CD4-positive, alpha-beta T cell (primary cell): ENCODE results near the gene NR5A2. TPM values are rescaled to one million over a fixed set of nuclear protein-coding genes. Genes with fewer than 3 reads are reported as not detected.

Experiments
- ATAC-seq: fragments of 200-7000 bp; cut with Tn5 transposase; one replicate; pipeline ENCODE4 v1.10.0; 2022; ENCODE audit warnings: mild to moderate bottlenecking; ENCODE audit not compliant: poor library complexity
- CTCF ChIA-PET: fragments of 350-600 bp; sonication (Branson Sonifier 250); formaldehyde crosslinking; loops from one replicate; lab custom pipeline; 2021; ENCODE audit warnings: antibody characterized with exemption, inconsistent platforms; lab: Charles Lee
- POLR2A ChIA-PET: fragments of 350-600 bp; sonication (Branson Sonifier 250); formaldehyde crosslinking; loops from one replicate; lab custom pipeline; 2021; ENCODE audit warnings: antibody characterized with exemption, inconsistent platforms; lab: Charles Lee
- DNase-seq, 14 experiments: peaks; one replicate each; pipeline ENCODE4 v3.0.0-alpha.2; 2013 to 2020; ENCODE audit warnings: mixed read lengths in 2 of 14
- H3K27ac ChIP-seq, 2 donors: one replicate each; pipeline versions ENCODE4 v1.5.1 to v1.7.0; 2013; ENCODE audit warnings: low read length in 2 of 2, low read depth in 1 of 2, mild to moderate bottlenecking in 1 of 2
- H3K27me3 ChIP-seq, 2 experiments: 1 replicate in 1 of 2; 2 replicates in 1 of 2; pipeline versions ENCODE4 v1.6.1 to v1.7.0; 2013; ENCODE audit warnings: low read length in 2 of 2, control low read depth in 1 of 2, mild to moderate bottlenecking in 1 of 2, moderate library complexity in 1 of 2; ENCODE audit not compliant: insufficient read depth in 2 of 2, control insufficient read depth in 1 of 2
- H3K36me3 ChIP-seq: one replicate; pipeline ENCODE4 v1.6.1; 2013; ENCODE audit warnings: low read length, control low read depth; ENCODE audit not compliant: insufficient read depth
- H3K4me1 ChIP-seq: one replicate; pipeline ENCODE4 v1.6.1; 2013; ENCODE audit warnings: low read length, control low read depth; ENCODE audit not compliant: insufficient read depth
- H3K4me3 ChIP-seq: one replicate; pipeline ENCODE4 v1.5.1; 2013; ENCODE audit warnings: mild to moderate bottlenecking, low read length, moderate library complexity
- H3K9me3 ChIP-seq, 2 experiments: 1 replicate in 1 of 2; 2 replicates in 1 of 2; pipeline versions ENCODE4 v1.6.1 to v1.7.0; 2013; ENCODE audit warnings: low read length in 2 of 2, mild to moderate bottlenecking in 2 of 2, control low read depth in 1 of 2, moderate library complexity in 1 of 2; ENCODE audit not compliant: control insufficient read depth in 1 of 2, insufficient read depth in 1 of 2
- H3K27ac Mint-ChIP-seq: one replicate; pipeline ENCODE4 v1.8.0; 2020; ENCODE audit warnings: mixed read lengths
- H3K27me3 Mint-ChIP-seq: one replicate; pipeline ENCODE4 v1.8.0; 2021; ENCODE audit warnings: mixed read lengths
- H3K36me3 Mint-ChIP-seq: one replicate; pipeline ENCODE4 v1.8.0; 2021; ENCODE audit warnings: low read depth, mixed read lengths
- H3K4me1 Mint-ChIP-seq: one replicate; pipeline ENCODE4 v1.8.0; 2021; ENCODE audit warnings: low read depth, mixed read lengths
- H3K4me3 Mint-ChIP-seq: one replicate; pipeline ENCODE4 v1.8.0; 2020; ENCODE audit warnings: mild to moderate bottlenecking, mixed read lengths
- H3K9me3 Mint-ChIP-seq: one replicate; pipeline ENCODE4 v1.8.0; 2020; ENCODE audit warnings: mixed read lengths
- intact Hi-C, 2 experiments: fragments of 100-400 bp; cut with DNase I in 1 of 2; cut with micrococcal nuclease in 1 of 2; formaldehyde crosslinking; loops; one replicate each; pipeline versions ENCODE4 v1.15.1 to v1.9.0; 2023 to 2025; cut with DNase I, micrococcal nuclease
- total RNA-seq, 174 experiments: library from RNA in 2 of 174; stranded (reverse) in 2 of 174; gene quantifications; one replicate each; pipeline ENCODE4 v1.2.3 and lab custom pipeline; 2021 to 2026
- TF ChIP-seq, protein P1 (sequence below): fragments of 200-600 bp; IDR thresholded peaks from one replicate; pipeline ENCODE4 v1.8.0; 2022; ENCODE audit warnings: antibody characterized with exemption, mild to moderate bottlenecking

NR5A2 gene
- total RNA-seq, 2 experiments from 2014 or later = not detected

DNA sequence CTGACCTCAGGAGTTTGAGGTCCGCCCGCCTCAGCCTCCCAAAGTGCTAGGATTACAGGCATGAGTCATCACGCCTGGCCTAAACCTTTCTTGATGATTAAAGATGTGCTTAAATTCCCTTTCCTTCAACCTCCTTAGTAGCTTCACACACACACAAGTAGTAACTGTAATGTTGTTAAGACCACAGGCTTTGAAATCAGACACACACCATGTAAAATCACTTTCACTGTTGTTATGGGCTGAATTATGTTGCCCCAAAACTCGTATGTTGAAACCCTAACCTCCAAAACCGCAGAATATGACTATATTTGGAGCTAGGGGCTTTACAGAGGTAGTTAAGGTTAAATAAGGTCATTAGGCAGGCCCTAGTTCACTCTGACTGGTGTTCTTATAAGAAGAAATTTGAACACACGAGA lies 180.2 kb downstream of the NR5A2 start:
- peak; percentile 63 for ATAC-seq
- Histone ChIP-seq H3K4me1 (no peaks in the 10 kb centered on the region), H3K4me3 (no peak overlapping the region), H3K27ac (no peak overlapping the region), H3K27me3 (no peaks in the 10 kb centered on the region), H3K36me3 (no peaks in the 10 kb centered on the region), H3K9me3 (peaks cover 0 to 3% of the 10 kb centered on the region in 2 experiments)
- POLR2A ChIA-PET = no interaction called here
- CTCF ChIA-PET = no interaction called here
- H3K27me3 Mint-ChIP-seq = no peaks in the 10 kb centered on the region
- intact Hi-C loops = no loop called here
- H3K27ac Mint-ChIP-seq = no peak overlapping the region
- TF ChIP-seq, protein P1, sequence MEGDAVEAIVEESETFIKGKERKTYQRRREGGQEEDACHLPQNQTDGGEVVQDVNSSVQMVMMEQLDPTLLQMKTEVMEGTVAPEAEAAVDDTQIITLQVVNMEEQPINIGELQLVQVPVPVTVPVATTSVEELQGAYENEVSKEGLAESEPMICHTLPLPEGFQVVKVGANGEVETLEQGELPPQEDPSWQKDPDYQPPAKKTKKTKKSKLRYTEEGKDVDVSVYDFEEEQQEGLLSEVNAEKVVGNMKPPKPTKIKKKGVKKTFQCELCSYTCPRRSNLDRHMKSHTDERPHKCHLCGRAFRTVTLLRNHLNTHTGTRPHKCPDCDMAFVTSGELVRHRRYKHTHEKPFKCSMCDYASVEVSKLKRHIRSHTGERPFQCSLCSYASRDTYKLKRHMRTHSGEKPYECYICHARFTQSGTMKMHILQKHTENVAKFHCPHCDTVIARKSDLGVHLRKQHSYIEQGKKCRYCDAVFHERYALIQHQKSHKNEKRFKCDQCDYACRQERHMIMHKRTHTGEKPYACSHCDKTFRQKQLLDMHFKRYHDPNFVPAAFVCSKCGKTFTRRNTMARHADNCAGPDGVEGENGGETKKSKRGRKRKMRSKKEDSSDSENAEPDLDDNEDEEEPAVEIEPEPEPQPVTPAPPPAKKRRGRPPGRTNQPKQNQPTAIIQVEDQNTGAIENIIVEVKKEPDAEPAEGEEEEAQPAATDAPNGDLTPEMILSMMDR = no peak
- H3K4me3 Mint-ChIP-seq = no peak overlapping the region
- H3K9me3 Mint-ChIP-seq = no peaks in the 10 kb centered on the region
- peaks cover 5% of the 10 kb centered on the region for H3K4me1 Mint-ChIP-seq
- peak in 2 of 14 experiments; percentile 29 to 41 for DNase-seq
- H3K36me3 Mint-ChIP-seq = no peaks in the 10 kb centered on the region

DNA sequence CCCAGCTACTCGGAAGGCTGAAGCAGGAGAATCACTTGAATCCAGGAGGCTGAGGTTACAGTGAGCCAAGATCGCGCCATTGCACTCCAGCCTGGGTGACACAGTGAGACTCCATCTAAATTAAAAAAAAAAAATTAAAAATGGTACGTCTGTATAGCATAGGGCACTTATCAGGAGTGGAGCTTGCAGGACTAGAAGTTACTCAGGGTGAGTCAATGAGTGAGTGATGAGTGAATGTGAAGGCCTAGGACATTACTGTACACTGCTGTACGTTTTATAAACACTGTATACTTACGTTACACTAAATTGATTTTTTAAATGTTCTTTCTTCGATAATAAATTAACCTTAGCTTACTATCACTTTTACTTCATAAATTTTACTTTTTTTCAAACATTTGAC lies 183.6 kb downstream of the NR5A2 start:
- CTCF ChIA-PET = no interaction called here
- no peaks in the 10 kb centered on the region for H3K36me3 Mint-ChIP-seq

DNA sequence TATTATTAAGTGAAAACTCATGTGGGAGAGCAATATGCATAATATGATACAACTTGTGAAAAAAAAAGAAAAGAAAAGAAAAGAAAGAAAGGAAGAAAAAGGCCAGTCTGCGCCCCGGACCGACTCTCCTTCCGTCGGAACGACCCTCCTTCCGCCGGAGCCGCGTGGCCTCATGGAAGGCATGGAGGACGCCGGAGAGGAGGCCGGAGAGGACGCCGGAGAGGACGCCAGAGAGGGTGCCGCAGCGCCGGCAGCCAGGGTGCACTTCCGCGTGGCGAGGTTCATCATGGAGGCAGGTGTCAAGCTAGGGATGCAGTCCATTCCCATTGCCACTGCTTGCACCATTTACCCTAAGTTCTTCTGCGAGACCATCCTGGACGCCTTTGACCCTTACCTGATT lies 185.9 kb downstream of the NR5A2 start:
- Histone ChIP-seq H3K4me1 (peaks cover 2% of the 10 kb centered on the region), H3K4me3 (no peak overlapping the region), H3K36me3 (no peaks in the 10 kb centered on the region), H3K27ac (no peak overlapping the region), H3K27me3 (no peaks in the 10 kb centered on the region), H3K9me3 (peaks cover 0 to 23% of the 10 kb centered on the region in 2 experiments)
- no peak overlapping the region for H3K4me3 Mint-ChIP-seq
- ATAC-seq = no peak
- ChIA-PET CTCF (no interaction called here), POLR2A (no interaction called here)
- H3K4me1 Mint-ChIP-seq = no peaks in the 10 kb centered on the region
- TF ChIP-seq, protein P1 = no peak
- intact Hi-C loops = no loop called here
- no peaks in the 10 kb centered on the region for H3K9me3 Mint-ChIP-seq
- H3K27ac Mint-ChIP-seq = no peak overlapping the region
- H3K36me3 Mint-ChIP-seq = no peaks in the 10 kb centered on the region
- DNase-seq = no peak
- H3K27me3 Mint-ChIP-seq = peaks cover 4% of the 10 kb centered on the region

More for the DNA sequence above, 183.6 kb downstream of the NR5A2 start:
- H3K27ac Mint-ChIP-seq = no peak overlapping the region
- H3K27ac ChIP-seq = no peak overlapping the region
- no peaks in the 10 kb centered on the region for H3K27me3 Mint-ChIP-seq
- intact Hi-C loops = no loop called here
- no peaks in the 10 kb centered on the region for H3K4me1 ChIP-seq
- POLR2A ChIA-PET = no interaction called here
- H3K4me3 ChIP-seq = no peak overlapping the region
- DNase-seq (no peak), ATAC-seq (no peak)
- no peaks in the 10 kb centered on the region for H3K9me3 Mint-ChIP-seq
- TF ChIP-seq, protein P1 = no peak
- H3K9me3 ChIP-seq = peaks cover 0 to 23% of the 10 kb centered on the region in 2 experiments
- H3K4me1 Mint-ChIP-seq = peaks cover 5% of the 10 kb centered on the region
- no peaks in the 10 kb centered on the region for H3K36me3 ChIP-seq
- H3K4me3 Mint-ChIP-seq = no peak overlapping the region
- H3K27me3 ChIP-seq = no peaks in the 10 kb centered on the region
